ENCODE data around the gene GAR1.
A peak's percentile ranks its signal among the peaks of the same experiment; 100 is the strongest.
"Not testable (repeated sequence)": the region's sequence is repeated elsewhere in the genome, so short reads cannot be mapped to it uniquely, and the experiment has no call there.

The GAR1 gene

DNA sequence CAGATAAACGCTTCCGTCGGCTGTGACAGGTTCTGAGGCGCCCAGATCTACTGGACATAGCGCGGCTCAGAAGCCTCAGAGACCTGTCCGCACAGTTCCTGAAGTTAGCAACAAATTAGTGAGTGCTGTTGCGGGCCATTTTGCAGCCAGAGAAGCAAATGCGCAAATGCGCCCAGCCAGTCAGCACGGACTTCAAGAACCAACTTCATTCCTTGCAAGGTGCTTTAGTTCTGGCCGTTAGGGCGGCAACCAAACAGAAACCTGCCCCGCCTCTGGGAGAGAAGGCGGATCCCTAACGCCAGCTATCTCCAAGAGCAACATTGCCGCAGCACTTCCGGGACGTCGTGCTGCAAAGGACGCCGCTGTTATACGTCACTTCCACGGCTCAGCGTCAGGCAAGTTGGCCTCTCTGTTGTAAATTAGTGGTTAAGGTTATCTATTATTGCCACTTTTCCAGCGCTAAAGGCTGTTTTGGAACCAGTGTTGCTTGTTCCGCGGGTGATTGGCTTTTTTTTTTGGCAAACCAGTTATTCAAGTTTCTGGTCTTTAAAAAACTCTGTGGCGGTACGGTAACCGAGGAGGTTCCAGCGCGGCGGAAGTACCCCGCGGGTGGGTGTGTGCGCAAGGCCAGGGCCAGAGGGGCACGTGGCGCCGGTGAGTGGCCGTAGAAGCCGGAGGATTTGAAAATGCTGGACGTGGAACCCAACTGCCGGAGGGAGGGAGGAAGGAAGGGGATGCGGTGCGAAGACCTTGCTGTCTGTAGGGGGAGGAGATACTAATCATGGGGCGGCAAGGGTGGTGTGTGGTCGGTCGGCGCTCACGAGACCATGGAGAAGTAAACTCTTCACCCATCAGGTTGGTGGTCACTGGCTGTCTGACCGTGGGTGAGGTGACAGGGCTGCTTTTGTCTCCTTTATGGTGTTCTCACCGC, at the start of gene GAR1:
Gene GAR1, plus strand, starts transcription at position 612 of the 931 bp plus-strand sequence. CDS start 403 bp downstream, outside the sequence.
- peak; percentile 94 for DNase-seq

DNA sequence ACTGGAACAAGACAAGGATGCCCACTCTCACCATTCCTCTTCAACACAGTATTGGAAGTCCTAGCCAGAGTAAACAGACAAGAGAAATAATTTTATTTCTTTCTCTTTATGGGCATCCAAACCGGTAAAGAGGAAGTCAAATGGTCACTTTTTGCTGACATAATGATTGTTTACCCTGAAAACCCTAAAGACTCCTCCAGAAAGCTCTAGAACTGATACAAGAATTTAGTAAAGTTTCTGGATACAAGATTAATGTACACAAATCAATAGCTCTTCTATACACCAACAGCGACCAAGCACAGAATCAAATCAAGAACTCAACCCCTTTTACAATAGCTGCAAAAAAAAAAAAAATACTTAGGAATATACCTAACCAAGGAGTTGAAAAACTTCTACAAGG, 33.5 kb upstream of the GAR1 start:
- DNase-seq, result not testable (repeated sequence)

DNA sequence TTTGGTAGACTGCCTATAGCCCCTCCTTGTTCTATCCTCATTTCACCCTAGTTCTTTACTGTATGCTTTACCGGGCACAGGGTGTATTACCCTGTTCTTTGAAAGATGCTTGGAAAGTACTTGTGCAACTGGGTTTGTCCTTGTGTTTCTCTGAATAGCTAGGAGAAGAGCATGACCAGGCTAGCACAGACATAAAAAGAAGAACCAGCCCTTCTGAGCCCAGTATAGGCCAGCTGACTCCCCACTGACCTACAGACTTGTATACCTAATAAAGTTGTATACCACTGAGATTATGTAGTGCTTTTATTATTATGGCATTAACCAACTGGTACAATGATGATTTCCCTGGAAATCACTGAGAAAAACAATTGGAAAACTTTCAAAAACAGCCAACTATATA, 28.7 kb upstream of the GAR1 start:
- no peak for DNase-seq

DNA sequence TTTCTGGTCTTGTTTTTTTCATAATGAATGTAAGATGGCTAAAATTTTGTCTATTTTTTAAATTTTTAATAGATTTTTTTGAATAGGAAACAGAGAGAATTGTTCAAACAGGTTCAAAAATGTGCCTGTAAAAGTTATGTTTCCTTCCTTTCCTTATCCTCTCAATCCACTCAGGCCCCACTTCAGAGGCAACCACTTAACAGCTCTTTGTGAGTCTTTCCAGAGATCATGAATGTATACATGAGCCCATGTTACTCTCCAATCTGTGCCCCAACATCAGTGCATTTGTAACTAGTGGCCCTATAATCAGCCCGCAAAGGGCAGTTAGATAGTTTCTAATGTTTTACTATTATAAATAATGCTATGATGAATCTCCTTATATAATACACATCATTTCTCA, 27.8 kb upstream of the GAR1 start:
- DNase-seq, result no peak

DNA sequence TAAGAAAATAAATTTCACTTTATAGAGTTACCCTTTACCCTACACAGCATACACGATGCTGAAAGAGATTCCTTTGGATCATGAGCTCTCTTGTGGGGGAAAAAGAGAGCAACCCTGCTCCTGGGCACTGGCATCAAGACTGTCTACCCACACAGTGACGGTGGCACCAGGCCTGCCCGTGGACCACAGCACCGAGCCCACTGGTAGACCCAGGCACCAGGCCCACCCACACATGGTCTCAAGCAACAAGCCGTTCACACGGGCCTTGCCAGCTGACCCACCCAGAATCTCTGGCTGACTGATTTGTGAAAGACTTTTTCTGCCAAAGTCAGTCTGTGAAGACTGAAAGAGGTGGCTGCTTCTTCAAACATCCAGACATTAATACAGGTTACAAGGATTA, 20.5 kb upstream of the GAR1 start:
- DNase-seq, result no peak

DNA sequence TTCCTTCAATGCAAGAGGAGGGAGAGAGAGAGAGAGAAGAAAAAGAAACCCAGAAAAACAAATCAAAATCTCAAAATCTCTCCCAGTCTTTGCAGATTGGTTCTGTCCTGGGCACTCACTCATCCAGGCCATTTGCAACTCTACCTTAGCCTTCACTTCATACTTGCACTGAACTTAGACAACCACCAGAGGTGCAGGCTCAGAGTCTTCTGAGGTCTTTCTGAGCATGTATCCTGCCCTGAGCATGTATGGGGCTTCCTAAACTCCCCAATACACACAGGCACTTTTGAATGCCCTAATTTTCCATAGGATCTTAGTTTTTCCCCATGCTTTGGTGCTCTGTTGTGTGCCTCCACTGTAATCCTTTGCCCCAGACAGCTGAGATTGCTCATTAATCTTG, 16.7 kb upstream of the GAR1 start:
- no peak for DNase-seq

DNA sequence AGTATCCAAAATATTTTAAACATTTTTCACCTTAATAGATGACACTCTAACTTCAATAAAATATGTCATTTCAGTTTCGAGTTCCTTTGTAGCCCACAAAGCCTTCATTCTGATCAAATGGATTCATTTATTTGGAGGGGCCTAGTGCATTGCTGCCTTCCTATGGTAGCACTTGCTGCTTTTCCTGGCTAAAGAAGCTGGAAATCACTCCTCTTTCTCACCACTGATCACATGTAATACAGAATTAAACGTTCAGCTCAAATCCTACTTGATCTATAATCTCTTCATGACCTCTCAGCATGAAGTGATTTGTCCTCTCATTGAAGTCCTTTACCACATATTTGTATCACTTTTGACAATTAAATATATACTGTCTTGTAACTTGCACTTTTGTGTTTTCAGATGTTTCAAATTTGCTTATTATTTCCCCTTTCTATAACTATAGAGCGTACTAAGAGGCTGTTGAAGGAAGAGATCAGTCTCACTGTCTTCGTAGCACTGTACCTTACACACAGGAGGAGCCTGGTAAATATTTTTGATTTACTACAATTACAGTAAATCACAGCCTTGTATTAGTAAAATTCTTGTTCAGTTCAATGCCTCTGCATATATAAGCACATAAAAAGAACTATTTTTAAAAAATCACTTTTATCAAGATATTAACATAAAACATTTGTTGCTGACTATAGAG, 14.3 kb upstream of the GAR1 start:
- DNase-seq, result no peak

DNA sequence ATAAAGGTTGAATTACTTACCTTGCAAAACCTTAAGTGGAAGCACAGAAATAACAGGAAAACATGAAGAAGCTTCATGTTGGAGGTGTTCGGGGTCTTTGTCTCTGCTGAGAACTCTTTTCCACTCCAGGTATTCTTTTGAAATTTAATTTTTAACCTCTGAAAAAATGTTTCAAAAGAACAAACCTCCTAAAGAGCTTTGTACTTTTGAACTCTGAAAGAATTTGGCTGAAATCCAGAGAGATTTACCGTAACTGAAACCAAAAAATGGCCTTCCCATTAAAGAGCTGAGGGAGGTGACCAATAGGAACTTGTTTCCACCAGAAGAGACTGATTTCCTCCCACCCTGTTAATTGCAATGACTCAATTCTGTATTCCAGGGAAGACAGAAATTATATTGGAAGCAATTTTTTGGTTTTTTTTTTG, 13.7 kb upstream of the GAR1 start, which contains the start of gene CFI:
Gene CFI, minus strand, starts transcription at position 105 of the 425 bp plus-strand sequence. Its CDS starts 28 bp downstream, at position 77.
- no peak for DNase-seq

DNA sequence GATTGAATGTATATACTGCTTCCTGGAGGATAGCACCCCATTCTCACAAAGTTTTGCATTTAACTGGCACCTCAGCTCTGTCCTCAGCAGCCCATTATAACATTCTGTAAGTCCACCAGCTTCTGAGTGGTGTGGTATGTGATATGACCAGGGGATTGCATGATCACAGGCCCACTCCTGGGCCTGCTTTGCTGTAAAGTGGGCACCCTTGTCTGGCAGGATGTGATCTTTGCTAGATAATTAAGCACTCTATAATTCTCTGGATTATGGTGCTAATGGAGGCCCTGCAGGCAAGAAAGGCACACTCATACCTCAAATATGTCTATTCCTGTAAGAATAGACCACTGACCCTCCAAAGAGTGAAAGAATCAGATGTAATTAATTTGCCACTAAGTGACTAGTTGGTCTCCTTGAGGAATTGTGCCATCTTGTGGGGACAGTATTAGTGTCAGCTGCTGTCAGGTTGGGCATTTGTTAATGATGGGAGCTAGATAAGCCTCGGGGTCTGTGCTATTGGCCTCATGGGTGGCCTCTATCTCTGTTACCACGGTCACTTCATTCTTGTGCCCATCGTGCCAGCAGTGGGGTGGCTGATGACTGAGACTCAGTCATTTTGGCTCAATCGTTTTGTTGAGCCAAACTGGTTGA, 11.5 kb upstream of the GAR1 start:
- DNase-seq, result no peak

DNA sequence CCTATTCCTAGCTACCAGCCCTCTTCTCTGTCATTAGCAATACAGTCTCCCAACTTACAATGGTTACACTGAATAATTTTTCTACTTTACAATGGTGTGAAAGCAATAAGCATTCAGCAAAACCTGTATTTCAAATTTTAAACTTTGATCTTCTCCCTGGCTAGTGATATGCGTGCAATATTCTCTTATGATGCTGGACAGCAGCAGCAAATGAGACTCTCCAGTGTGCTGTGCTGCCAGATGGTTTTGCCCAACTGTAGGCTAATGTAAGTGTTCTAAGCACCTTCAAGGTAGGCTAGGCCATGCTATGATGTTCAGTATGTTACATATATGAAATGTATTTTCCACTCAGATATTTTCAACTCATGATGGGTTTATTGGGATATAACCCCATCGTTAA, 5.9 kb upstream of the GAR1 start:
- DNase-seq, result no peak

DNA sequence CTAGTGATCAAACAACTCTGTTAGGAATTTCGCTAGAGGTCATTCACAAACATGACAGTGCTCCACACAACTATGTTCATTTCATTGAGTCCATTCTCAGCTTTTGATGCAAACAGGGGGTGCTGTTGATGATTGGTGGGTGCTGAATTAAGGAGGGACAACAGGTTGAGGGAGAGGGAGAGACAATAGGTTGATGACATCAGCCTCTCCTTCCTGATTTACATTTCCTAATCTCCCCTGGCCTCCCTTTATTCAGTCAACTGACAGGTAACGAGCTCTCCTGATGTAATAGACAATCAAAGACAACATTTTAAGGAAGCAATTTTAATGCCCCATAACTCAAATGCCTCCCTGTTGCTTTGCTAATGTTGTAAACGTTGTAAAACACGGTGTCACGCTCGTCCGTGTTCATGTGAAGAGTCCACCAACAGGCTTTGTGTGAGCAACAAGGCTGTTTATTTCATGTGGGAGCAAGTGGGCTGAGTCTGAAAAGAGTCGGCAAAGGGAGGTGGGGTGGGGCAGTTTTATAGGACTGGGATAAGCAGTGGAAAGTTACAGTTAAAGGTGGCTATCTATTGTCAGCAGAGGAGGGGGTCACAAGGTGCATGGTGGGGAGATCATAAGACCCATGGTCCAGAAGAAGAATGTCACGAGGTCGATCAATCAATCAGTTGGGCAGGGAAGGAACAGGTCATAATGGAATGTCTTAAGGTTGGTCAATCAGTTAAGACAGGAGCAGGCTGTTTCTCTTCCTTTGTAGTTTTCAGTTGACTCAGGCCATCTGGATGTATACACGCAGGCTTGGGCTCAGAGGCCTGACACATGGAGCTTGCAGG, 4.8 kb upstream of the GAR1 start:
- DNase-seq, result no peak

DNA sequence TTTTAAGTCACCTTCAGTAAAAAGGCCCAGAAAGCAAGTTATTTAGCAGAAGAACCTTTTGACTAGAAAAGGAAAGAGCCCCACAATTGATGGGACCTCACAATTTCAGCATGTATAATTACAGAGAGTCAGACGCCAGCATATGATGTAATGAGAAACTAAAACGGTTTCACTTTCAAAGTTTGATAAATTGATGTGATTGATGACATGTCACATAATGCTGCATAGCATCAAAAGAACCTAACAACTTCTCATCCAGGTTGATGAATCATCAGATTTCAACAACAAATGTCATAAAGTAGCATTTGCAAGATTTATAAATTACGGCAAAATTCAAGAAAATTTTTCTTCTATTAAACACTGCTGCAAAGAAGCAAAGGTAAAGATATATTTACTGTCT, 3.9 kb upstream of the GAR1 start:
- no peak for DNase-seq

DNA sequence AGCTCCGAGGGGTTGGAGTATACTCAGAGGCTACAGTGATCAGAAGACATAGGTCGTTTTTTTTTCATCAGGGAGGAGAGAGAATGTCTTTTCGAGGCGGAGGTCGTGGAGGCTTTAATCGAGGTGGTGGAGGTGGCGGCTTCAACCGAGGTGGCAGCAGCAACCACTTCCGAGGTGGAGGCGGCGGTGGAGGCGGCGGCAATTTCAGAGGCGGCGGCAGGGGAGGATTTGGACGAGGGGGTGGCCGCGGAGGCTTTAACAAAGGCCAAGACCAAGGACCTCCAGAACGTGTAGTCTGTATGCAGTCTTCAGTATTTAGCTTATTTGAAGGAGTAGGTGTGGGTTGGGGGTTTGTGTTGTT, 500 bp downstream of the GAR1 start:
- DNase-seq, result no peak

DNA sequence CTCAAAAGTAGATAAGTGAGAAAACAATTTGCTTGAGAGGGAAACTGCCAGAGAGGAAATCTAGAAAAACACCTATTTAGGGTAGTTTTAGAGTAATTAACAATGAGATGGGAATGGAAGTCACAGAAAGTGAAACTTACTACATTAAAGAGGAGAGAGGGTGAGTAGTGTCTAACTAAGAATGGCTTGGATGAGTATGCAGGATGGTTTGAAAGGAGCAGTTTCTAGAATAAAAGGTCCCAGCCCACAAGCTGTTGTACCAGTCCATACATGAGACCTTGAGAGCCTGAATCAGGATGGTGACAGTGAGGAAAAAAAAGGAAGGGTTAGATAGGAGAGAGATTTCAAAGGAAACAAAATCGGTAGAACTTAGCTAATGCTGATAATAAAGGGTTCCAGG, 1.3 kb downstream of the GAR1 start:
- DNase-seq, result no peak

DNA sequence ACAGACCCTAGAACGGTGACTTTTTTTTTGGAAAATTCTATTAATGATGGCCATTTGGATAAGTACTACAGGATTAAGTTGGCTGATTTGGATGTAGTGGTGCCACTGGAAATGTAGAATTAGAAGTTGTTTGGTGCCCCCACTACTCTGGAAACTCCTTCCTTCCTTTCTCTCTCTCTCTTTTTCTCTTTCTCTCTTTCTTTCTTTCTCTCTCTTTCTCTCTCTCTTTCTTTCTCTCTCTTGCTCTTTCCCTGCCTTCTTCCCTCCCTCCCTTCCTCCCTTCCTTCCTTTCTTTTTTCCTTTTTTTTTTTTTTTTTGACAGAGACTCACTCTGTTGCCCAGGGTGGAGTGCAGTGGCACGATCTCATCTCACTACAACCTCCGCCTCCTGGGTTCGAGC, 2.7 kb downstream of the GAR1 start:
- DNase-seq, result no peak

DNA sequence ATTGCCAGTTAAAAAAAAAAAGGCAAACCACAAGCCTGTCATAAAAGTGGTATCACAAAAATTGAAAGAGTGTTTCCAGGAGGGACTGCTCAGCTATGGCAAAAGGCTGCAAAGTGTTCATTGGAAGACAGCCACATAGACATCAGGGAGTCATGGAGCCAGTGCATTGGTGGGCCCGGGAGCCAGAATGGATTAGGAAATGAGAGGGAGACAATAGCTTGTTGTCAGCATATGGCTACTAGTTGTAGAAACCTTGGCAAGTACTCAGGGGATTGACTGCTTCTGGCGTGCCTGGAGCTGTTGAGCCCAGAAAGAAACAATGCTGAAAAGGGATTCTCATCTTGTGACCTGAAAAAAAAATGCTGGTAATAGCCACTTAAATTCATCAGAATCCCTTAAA, 5.0 kb downstream of the GAR1 start:
- no peak for DNase-seq

DNA sequence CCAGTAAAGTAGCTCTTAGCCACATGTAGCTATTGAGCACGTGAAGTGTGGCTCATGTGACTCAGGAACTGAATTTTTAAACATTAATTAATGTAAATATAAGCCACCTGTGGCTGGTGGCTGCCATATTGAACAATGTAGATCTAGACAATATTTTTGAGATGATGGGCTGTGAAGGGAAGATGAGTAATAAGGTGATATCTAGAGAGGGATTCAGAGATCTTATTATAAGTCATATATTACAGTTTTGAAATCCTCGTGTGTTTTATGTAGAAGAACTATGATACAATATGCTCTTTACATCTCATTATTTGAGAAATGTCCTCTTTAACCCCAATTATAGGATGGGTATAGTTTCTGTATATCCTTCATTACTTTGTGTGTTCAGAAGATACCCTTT, 5.6 kb downstream of the GAR1 start:
- DNase-seq, result no peak

DNA sequence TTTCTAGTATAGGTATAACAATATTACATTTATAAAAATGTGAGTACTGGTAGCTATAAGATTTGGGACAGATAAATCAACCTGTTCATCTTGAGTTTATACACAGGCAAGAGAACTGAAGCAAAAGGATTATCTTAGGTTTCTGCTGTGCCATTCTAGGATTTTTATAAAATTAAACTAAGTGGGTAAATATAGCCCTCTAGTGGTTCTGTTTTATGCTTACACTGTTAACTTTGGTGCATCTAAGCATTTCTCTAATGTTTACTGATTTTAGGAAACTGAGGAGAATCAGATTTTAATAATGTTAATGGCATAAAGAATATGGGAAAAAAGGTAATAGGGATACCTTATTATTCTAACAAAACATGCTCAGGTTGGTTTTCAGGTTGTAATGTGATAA, 11.2 kb downstream of the GAR1 start:
- no peak for DNase-seq

DNA sequence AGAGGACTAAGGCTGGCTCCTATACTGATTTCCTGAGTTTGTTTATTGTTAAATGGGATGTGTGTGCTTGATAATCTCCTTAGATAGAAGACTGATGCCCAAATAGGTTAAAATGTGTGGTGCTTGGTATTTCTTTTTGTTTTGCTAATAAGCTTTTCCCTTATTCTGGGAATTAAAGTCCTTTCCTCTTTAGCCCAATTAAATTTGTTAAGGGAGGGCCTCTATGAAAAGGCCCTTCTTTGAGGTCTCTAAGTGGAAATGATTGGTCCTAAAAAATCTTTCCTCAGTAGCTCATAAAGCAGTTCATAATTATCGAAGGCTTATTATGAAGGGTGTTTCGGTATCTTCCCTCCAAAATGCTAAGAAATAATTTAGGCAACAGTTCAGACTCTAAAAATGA, 12.1 kb downstream of the GAR1 start, which contains the start of gene RRH:
Gene RRH, plus strand, starts transcription at position 301 of the 400 bp plus-strand sequence. Its CDS starts 56 bp downstream, at position 357.
- DNase-seq, result no peak

DNA sequence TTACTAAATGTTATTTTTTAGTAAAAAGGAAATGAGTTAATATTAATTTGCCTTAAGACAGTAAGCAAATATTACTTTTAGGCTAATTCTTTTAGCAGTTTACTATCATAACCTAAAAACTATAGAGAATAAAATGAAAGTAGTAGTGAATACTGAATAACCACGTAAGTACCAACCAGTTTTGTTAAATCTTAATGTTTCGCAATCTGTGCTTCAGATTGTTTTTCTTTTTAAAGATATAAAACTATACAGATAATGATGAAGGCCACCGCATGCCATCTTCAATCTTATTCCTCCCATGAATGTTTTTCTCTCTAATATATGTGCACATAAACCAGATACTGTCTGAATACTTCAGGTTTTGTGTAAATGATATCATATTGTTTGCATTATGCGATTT, 18.2 kb downstream of the GAR1 start:
- DNase-seq, result no peak

DNA sequence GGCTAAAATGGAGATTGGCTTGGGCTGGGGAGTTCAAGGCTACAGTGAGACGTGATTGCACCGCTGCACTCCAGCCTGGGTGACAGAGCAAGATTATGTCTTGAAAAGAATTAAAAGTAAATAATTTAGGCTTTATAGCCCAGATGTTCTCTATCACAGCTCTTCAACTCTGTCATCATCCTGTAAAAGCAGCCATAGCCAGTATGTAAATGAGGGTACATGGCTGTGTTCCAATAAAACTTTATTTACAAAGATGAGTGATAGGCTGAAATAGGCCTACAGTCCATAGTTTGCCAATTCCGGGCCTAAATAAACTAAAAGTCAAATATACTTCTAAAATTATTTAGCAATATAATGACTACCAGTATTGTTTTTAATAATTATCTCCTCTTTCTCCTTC, 21.4 kb downstream of the GAR1 start:
- DNase-seq, result no peak

DNA sequence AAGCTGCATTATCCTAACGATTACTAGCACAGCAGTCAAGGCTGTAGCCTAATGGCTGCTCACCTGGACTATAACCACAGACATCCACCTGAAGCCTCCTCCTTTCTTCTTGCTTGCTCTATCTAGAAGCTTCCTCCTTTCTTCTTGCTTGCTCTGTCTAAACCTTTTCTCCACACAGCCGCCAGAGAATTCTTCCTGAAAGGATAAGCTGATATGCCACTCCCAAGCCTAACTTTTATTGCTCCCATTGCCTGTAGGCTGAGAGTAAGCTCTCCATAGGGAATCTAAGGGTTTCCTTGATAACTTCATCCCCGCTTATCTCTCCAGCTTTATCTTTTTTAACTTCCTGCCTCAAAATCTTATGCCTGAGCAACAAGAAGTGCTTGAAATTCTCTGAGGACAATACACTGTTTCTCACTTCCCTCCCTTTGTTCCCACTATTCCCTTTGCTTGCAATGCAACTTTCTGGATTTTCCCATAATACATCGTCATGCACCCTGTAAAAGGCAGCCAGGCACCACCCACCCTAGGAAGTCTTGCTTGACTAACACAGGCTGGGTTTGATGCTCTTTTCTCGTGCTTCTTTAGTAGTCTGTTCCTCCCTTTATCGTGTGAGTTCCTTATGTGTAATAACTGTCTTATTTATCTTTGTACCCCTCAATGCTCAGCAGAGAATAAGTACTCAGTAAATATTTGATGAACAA, 31.0 kb downstream of the GAR1 start:
- DNase-seq, result no peak

Measured in right hindlimb (tissue), 1 donor.